Stimulated activated CD8-positive, alpha-beta memory T cell treated with anti-CD3 and anti-CD28 coated beads, Interleukin-12 subunit alpha, Interleukin-12 subunit beta, amount 100 ng/mL, for 4 hours (primary cell): ENCODE results near the gene NFIA.

Experiments
- DNase-seq: peaks from one replicate; pipeline ENCODE4 v3.0.0-alpha.2; 2020; ENCODE audit warnings: low read depth

NFIA gene

DNA sequence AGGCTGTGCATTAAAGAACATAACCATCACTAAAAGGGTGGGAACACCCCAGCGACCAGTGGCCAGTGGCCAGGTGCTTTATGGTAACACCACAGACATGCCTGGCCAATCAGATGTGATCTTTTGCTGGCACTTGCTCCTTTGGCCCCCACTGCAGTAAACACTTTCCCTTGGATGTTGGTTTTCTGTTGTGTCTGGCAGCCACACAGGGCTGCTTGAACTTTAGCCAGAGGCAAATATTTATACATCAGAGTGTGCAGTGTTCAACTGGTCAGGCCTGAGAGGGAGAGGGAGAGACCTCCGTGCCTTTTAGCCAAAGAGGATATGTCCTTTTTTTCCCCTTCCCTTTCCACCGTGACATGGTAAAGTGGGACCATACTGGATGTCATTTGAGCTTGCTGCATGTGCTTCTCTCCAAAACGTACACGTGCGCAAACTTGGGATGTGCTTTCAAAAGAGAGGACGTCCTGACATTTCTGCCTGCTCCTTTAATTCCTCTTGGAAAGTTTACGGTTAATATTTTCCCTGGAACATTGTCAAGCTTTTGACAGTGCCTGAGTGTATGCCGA lies 101.2 kb downstream of the NFIA start:
- no peak for DNase-seq

DNA sequence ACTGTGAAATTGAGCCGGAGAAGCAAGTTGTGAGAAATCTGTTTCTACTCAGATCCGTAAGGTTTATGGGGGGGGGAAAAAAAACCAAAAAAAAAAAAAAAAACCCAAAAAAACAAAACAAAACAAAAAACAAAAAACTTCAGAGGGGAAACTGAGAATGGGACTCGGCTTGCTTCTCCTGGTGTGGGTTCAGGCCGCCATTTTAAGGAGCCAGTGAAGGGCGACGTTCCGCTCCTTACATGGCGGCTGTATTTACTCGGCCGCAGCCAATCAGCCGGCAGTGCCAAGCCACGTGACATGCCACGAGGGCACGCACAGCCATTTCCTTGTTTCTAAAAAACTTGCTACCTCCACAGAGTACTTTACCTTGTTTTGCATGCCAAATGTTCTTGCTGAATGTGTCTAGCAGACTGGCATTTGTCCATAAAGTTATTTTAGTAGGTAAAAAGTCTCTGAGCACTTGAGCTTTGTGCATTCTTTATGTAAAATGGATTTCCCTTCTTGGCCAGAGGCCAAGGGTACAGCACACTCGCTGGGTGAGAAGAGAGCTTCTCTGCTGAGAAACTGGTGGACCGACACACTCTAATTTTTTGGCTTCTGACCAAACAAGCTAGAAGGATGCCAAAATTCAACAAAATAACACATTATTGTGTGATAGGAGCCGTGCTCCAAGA lies 101.8 kb downstream of the NFIA start:
- no peak for DNase-seq

DNA sequence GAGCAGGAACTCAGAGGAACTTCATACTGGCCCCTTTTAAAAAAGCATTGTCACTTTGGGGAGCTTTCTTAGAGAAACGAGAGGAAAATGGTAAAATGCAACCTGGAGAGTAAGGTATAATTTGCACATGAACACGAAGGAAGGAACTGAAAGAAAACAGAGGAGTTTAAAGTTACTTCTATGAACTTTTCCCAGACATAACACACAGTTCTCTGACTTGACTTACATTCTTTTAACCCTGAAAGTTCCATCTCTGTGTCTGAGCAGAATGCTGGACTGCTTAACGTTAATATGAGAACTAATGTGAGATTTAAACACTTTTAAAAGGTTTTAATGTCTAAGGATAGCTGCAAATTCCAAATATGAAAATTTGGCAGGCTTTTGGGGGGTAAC lies 102.3 kb downstream of the NFIA start:
- no peak for DNase-seq

DNA sequence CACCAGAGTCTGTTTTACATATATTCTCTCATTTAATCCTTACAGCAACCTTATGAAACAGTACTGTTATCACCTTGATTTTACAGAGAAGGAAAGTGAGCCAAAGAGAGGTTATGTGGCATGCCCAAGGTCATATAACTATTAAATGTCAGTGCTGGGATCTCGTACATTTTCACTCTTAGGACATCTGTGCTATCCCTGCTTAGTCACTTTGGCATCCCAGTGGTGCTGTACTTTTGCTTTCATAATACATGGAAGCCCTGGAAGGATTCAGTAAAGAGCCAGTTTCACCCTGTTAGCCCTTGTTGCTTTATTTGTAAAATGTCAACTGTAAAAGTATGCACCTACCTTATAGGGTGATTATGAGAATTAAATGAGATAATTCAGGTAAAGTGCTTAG lies 104.4 kb downstream of the NFIA start:
- no peak for DNase-seq

DNA sequence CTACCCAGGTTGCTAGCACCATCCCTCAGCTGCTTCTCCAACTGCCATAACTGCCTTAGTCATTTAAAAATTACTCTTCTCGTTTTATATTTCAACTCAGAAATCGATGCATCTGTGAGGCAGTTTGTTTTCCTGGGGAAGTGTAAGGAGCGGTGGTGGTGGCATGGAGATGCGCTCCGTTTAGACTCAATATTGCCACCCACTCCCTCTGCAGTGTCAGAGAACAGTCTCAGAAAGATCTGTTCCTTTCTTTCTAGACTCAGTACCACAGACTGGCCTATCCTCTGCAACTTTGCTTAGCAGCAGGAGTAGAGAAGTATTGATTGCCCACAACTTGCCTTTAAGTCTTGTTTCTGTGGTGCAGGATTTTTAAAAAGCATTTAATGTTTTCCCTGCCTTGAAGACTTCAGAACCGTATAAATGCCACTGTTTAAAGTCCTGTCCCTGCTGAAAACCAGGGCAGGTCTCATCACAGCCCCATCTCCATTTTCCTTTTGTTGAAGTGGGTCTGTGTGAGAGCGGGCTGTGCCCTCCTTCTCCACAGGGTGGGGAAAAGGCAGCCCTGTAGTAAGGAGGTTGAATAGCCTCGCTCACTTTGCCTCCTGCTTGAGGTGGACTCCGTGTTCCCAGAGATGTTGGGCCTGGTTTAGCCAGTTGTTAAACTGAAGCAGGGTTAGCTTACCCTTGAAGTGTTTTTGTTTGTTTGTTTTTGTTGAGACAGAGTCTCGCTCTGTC lies 105.2 kb downstream of the NFIA start:
- no peak for DNase-seq

DNA sequence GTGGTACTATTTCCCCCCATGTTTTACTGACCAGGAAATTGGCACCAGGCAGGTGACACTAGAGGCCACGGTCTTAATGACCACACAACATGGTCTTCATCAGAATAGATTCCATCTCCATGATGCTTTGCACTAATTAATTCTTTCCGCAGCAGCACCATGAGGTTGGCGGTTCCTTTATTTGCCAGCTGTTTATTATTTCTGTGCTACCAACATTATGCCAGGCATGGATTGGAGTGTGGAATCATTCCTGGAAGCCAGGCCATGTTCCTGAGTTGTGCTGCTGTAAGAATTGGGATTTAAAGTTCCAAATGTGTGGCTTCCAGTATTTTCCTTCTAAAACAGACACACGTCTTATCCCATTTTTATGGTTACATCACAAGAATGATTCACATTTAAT lies 107.8 kb downstream of the NFIA start:
- no peak for DNase-seq

DNA sequence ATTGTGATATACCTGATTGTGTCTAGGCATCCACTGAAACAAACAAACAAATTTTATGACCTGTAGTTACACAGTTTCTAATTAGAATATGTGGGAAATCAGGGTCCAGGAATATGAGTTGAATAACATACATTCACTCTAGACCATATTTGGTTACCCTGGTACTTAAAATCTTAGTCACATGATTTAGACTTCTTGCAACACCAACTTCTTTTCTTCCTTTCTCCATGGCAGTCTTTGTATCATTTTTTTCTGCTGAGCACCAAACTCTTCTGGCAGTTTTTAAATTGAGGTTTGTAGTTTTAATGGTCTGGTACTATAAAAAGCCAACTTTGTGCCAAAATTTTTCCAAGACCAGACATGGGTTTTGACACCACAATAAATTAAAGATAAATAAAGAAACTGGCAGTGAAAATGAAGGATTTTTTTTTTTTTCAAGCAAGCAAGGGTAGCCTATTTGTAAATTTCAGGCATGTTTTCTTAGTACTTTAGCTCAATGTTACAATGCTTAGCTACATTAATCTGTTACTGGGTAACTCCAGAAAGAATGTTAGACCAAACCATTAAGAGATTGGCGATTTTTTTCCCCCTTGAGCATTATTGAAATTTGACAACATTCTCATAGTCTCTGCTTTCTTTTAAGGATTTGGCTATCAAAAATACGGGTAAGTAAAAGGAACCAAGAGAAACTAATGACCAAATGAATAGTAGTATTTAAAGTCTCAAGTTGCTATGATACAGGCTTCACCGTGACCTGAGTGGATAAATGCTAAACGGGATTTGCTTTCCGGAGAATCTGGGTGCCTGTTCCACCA lies 108.5 kb downstream of the NFIA start:
- no peak for DNase-seq

DNA sequence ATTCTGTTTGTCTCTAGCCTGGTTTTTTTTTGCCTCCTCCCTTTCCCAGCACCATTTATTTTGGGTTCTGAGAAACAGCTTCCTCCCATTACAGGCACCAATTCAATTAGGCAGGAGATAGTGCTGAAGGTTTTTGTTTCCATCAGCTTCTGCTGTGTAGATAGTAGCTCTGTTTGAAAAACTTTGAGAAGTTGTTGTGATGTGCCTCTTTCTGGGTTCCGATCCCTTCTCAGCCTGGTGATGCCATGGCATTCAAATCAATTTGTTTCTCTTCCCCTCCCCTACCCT lies 109.0 kb downstream of the NFIA start:
- no peak for DNase-seq

DNA sequence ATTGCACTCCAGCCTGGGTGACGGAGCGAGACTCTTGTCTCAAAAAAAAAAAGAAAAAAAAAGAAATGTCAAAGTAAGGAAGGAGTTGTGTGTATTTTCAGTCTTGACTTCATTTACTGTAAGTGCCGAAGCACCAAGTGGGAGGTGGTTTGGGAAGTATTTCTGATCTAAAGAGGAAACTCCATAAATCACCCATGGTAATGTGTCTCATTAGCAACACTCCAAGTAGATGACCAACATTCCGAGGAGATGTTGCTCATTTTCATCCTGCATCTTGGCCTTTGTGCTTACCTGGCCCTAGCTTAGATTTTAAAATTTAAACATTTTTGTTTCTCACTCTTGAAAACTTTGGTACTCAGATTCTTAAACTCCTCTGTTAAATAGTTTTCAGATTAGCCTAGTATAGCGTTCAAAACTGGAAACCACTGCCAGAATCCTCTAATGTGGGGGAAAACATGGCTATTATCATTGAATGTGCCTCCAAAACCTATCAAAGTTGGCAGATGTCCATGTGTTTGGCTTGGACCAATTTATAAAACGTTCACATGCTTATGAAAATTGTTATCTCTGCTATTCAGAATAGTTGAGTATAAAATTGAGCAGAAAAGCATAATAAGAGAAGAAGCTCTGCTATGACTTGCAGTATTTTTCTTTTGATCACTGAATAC lies 110.4 kb downstream of the NFIA start:
- no peak for DNase-seq

DNA sequence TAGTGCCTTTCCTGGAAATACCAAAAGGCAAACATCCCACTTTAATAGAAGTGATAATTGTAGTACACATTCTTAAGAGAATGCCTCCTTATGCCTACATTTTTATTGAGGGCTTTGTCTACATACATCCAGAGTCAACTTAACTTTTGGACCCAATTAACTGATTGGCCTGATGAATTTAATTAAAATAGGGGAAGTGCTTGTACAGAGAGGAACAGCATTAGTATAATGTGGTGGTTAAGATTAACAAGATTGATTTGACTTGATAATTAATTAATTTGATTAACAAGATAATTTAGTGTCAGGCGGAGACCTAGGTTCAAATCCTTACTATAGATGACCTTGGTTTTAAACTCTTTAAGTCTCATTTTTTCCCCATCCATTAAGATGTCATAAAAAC lies 111.4 kb downstream of the NFIA start:
- no peak for DNase-seq

DNA sequence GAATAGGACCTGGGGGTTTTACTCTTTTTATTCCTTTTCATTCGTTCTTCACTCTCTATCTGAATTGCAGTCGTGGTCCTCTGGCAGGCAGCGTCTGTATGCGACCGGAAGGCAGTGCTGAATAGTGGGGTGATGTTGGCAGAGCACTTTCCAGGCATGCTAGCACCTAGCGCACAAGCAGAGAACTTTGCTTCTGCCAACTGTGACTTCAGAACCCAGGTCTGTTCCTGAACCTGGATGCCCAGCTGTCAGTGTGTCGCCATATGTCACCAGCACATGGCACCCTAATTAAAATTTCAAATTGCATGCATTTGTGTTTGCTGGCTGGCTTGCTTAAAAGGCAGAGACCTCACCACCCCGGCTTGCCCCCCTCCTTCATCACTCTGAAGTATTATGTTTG lies 116.2 kb downstream of the NFIA start:
- no peak for DNase-seq

DNA sequence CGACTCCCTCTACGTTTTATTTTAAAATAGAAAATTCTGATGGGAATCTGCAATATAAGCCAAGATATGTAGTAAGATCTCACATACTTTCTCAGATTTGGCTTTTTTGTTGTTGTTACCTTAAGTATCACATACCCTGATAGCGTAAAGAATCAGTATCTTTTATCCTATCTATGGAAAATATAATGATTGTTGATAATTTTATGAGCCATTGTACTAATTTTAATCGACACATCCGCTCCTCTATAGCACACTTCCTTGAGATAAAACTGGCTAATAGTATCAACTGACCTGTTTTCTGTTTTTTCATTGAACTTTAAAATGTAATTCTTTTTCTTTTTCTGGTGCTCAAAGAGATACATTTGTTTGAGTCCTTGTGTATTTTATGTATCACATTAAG lies 118.7 kb downstream of the NFIA start:
- DNase-seq: no peak

DNA sequence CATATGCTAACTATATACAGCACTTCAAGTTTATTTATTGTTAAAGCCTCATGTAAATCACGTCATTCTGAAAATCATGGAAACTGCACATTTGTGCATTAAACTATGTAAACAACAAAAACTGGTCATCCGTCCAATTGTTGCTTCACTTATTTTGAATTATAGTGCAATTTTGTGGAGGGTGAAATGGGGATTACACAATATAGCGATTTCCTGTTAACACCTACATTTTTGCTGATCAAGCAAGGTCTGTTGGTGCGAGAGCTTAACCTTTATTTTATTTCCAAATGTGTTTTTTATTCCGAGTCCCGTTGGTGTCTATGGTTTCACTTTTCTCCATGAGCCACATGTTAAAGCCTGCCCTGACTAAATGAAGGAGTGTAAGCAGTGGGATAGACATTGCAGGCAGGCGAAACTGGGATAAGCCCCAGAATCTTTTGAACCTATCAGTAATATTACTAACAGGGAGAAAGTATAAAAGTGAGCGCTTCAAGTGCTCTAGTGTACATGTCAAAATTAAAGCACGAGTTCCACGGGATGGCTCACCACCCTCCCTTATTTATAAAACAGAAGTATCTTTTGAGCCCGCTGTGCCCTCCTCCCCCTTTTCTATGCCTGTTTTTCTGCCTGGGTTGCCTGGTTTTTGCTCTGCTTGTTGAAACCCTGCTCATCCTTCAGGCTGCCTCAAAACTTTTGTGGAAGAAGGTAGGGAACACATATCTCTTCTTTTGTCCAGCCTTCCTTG lies 120.7 kb downstream of the NFIA start:
- no peak for DNase-seq

DNA sequence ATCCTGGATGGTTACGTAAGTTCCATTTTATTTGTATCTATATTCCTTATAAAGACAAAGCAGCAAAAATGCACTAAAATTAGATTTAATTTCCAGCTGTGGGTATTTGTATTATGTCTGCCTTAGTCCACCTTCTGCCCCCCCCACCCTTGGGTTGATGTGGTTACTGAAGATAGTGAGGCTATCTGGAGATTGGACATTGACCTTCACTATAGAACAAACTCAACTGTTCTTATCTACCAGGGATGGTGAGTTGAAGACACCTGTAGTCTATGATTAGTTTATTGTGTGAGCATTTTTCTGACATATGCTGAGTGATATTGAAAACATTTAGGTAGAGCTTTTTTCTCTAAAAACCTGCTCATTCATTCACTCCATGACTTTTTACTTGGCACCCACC lies 122.2 kb downstream of the NFIA start:
- DNase-seq: no peak

DNA sequence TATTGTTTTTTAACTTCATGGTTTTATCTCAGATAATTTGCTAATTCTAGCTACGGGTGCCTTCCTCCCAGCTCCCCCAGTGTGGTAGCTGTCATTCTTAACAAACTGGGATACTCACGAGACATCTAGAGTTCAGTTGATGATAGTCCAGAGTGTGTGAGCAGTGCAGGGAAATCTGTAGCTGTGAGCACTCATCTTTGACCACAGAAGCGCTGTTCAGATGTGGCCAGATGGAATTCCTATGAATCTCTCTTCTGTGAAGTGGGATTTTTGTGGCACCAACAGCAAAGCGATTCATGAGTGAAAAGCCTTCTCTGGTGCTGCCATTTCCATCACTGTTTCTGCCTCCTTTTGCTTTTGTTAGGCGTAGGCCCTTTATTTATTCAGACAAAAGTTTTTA lies 125.1 kb downstream of the NFIA start:
- no peak for DNase-seq

DNA sequence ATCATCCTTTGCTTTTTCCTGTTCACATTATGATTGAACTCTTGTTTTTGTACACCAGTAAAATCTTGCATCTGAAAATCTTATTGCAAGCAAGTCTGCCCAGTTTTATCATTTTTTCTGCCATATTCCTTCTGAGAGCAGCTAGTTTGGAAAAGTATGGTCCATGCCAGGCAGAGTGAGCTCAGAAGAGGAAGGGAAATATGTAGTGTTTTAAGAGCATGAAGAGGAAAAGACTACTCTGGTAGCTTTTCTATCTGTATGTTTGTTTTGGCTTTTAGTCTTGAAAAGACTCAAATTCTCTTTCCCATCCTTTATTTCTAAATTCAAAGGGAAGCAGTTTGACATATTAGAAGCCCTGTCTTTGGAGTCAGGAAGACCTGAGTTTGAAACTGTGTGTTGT lies 125.8 kb downstream of the NFIA start:
- DNase-seq: no peak

DNA sequence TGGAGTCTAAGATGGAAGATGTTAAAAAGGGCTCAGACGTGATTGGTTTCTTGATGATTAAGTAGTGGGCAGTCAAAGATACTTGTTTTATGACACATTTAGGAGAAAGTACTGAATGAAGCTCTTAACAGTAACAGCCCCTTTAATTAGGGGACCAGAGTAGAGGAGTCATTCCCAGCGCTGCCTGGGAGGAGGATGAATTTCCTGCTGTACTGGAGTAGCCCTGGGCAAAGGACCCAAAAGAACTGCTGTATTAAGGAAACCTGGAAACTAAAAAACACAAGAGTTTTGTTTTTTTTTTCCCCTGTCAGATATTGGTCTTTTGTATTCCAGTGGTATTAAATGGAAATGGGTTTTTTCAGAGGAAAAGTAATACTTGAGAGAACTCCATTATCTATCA lies 126.5 kb downstream of the NFIA start:
- DNase-seq: no peak

DNA sequence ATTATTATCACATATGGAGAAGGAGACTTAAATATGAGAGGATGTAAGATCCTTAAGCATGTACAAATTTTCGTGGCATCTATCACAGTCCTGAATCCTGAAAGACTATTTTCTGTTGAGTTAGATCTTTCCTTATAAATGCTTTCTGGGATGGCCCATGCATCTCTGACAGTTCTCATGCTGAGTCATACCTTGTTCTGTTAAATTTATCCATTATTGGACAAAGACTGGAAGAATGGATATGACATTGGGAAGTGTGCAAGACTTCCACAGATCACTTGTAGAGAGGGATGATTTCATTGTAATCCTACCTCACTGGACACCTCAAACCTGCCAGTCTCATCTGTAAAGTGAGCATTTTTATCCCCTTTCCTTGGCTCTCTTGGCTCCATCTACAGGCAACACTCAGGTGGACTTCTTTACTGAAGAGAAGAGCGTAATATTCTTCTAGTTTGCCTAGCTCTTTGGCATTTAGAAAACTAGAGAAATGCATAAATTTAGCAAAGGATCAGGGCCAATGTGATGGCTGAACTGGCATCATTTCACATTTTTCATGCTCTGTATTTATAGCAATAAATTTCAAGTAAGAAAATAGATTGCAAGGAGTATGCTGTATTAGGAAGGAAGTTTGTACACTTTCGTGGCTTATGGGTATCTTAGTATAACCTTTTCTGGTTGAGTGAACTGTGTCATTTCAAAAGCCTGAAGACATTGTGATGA lies 128.2 kb downstream of the NFIA start:
- no peak for DNase-seq

DNA sequence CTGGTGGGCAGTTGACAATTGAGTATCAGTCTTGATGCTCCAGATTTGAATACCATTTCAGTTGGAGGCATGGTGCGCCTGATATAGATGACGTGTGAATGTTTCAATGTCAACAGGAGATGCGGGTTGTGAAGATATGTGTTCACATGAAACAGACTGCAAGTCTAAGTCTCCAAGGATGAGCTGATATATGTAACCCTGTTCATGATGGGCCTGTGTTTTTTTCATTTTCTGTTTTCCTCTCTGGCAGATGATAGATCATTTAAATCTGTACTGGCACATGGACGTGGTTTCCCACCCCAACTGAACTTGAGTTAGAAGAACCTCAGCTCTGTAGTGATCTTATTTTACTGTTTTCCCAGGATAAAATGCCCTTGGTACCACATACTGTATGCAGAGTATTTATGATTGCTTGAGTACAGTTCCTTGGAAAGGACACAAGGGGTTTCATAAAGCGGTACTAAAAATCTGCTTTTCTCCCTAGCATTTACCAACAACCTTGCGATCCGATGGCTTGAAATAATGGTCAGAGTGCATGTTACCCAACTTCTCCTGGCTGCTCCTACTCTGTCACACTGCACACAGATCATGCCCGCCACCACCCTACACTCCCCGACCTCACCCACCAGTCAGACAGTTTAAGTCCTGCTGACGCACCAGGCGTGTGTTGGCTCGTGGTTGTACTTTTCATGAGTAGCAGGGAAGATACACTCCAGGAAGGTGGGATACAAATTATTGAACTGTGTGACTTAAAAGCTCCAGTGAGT lies 131.1 kb downstream of the NFIA start:
- DNase-seq: no peak

DNA sequence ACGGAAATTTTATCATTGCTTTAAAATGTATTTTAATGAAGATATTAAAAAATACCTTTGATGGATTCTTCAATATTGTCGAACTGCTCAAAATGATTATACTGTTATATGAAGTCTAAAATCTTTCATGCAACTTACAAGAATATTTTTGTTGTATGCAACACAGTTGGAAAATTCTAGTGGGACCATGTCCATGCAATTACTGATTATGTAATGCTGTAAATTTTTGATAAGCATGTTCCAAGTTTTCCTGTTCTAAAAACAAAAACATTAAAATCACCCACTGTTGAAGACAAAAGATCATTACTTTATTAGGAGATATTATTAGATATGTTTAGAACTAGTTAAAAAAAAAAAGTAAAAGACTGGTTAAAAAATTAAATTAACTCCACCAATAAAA lies 132.8 kb downstream of the NFIA start:
- DNase-seq: no peak
